ENCODE results near the gene TEX2. TPM values are rescaled to one million over a fixed set of nuclear protein-coding genes. Genes with fewer than 3 reads are reported as not detected.
"Not testable (repeated sequence)": the region's sequence is repeated elsewhere in the genome, so short reads cannot be mapped to it uniquely, and the experiment has no call there.

TEX2 gene
- total and polyA plus RNA-seq, 5 experiments from 2014 or later = 5.2 to 14.0 (median 7.3) TPM

GRCh38 chr17:64172510-64172909 lies 90.5 kb downstream of the TEX2 start:
- DNase-seq (no peak), ATAC-seq (no peak)
- Mint-ChIP-seq H3K4me3 (no peak overlapping the region), H3K4me1 (no peaks in the 10 kb centered on the region), H3K9me3 (no peaks in the 10 kb centered on the region), H3K27me3 (no peaks in the 10 kb centered on the region), H3K36me3 (peaks cover 8 to 68% (median 24%) of the 10 kb centered on the region in 3 donors), H3K27ac (no peak overlapping the region)
- POLR2A ChIA-PET = no interaction called here

GRCh38 chr17:64171041-64171440 lies 92.0 kb downstream of the TEX2 start:
- POLR2A ChIA-PET = no interaction called here
- Mint-ChIP-seq H3K4me3 (no peak overlapping the region), H3K27me3 (no peaks in the 10 kb centered on the region), H3K4me1 (no peaks in the 10 kb centered on the region), H3K27ac (peak overlapping the region in 1 of 10 donors; percentile 66), H3K9me3 (no peaks in the 10 kb centered on the region), H3K36me3 (peaks cover 8 to 70% (median 24%) of the 10 kb centered on the region in 3 donors)
- no peak for ATAC-seq
- no peak for DNase-seq

- peaks cover 8 to 69% (median 24%) of the 10 kb centered on the region in 3 donors for H3K36me3 Mint-ChIP-seq
- H3K27me3 Mint-ChIP-seq = no peaks in the 10 kb centered on the region
- POLR2A ChIA-PET = no interaction called here
- no peaks in the 10 kb centered on the region for H3K4me1 Mint-ChIP-seq
- DNase-seq (no peak), ATAC-seq (no peak)
- no peaks in the 10 kb centered on the region for H3K9me3 Mint-ChIP-seq
- peak overlapping the region in 1 of 10 donors; percentile 7 for H3K27ac Mint-ChIP-seq
- H3K4me3 Mint-ChIP-seq = no peak overlapping the region
These were observed 92.8 kb downstream of the TEX2 start for GRCh38 chr17:64170286-64170685.

GRCh38 chr17:64167666-64168065 lies 95.4 kb downstream of the TEX2 start:
- ATAC-seq, DNase-seq, H3K4me1 Mint-ChIP-seq, POLR2A ChIA-PET, H3K27me3 Mint-ChIP-seq, H3K4me3 Mint-ChIP-seq, H3K9me3 Mint-ChIP-seq: not testable (repeated sequence)
- H3K27ac Mint-ChIP-seq = peak overlapping the region in 1 of 10 donors; percentile 24
- peaks cover 7 to 62% (median 22%) of the 10 kb centered on the region in 3 donors for H3K36me3 Mint-ChIP-seq

- Mint-ChIP-seq H3K9me3 (no peaks in the 10 kb centered on the region), H3K36me3 (peaks cover 4 to 56% (median 20%) of the 10 kb centered on the region in 3 donors), H3K27ac (peak overlapping the region in 2 of 10 donors; percentile 14 to 43), H3K27me3 (no peaks in the 10 kb centered on the region), H3K4me3 (no peak overlapping the region), H3K4me1 (no peaks in the 10 kb centered on the region)
- DNase-seq (no peak), ATAC-seq (no peak)
- POLR2A ChIA-PET = no interaction called here
These were observed 96.2 kb downstream of the TEX2 start for GRCh38 chr17:64166876-64167275.

GRCh38 chr17:64165347-64165746 lies 97.7 kb downstream of the TEX2 start:
- no peak for ATAC-seq
- Mint-ChIP-seq H3K9me3 (no peaks in the 10 kb centered on the region), H3K36me3 (peaks cover 0 to 46% (median 8%) of the 10 kb centered on the region in 3 donors), H3K27ac (peak overlapping the region in 1 of 10 donors; percentile 12), H3K4me1 (no peaks in the 10 kb centered on the region), H3K4me3 (no peak overlapping the region), H3K27me3 (no peaks in the 10 kb centered on the region)
- DNase-seq = no peak
- POLR2A ChIA-PET = no interaction called here

- POLR2A ChIA-PET = no interaction called here
- no peaks in the 10 kb centered on the region for H3K4me1 Mint-ChIP-seq
- H3K36me3 Mint-ChIP-seq = peaks cover 0 to 40% (median 5%) of the 10 kb centered on the region in 3 donors
- H3K4me3 Mint-ChIP-seq = no peak overlapping the region
- DNase-seq (no peak), ATAC-seq (no peak)
- no peaks in the 10 kb centered on the region for H3K9me3 Mint-ChIP-seq
- H3K27ac Mint-ChIP-seq = peak overlapping the region in 1 of 10 donors; percentile 12
- H3K27me3 Mint-ChIP-seq = no peaks in the 10 kb centered on the region
These were observed 98.3 kb downstream of the TEX2 start for GRCh38 chr17:64164596-64165285.

- no peaks in the 10 kb centered on the region for H3K27me3 Mint-ChIP-seq
- POLR2A ChIA-PET = interaction anchor here (0.6 kb wide), 1 partner anchor 906 kb away, joined by 3 read pairs; no protein-coding TSS in a partner anchor
- no peak overlapping the region for H3K27ac Mint-ChIP-seq
These were observed 99.6 kb downstream of the TEX2 start for GRCh38 chr17:64163468-64163867.

GRCh38 chr17:64162554-64162953 lies 100.5 kb downstream of the TEX2 start:
- peak overlapping the region in 1 of 10 donors; percentile 16 for H3K27ac Mint-ChIP-seq

More at GRCh38 chr17:64163468-64163867, 99.6 kb downstream of the TEX2 start:
- Mint-ChIP-seq H3K36me3 (peaks cover 0 to 32% (median 5%) of the 10 kb centered on the region in 3 donors), H3K4me1 (no peaks in the 10 kb centered on the region), H3K9me3 (no peaks in the 10 kb centered on the region), H3K4me3 (no peak overlapping the region)
- no peak for ATAC-seq
- no peak for DNase-seq

GRCh38 chr17:64161380-64162176 lies 101.5 kb downstream of the TEX2 start:
- ATAC-seq (no peak), DNase-seq (no peak)
- POLR2A ChIA-PET = no interaction called here
- no peaks in the 10 kb centered on the region for H3K9me3 Mint-ChIP-seq
- H3K27ac Mint-ChIP-seq = peak overlapping the region in 1 of 10 donors; percentile 48
- no peak overlapping the region for H3K4me3 Mint-ChIP-seq
- H3K4me1 Mint-ChIP-seq = no peaks in the 10 kb centered on the region
- no peaks in the 10 kb centered on the region for H3K27me3 Mint-ChIP-seq
- H3K36me3 Mint-ChIP-seq = peaks cover 0 to 20% (median 2%) of the 10 kb centered on the region in 3 donors

More at GRCh38 chr17:64162554-64162953, 100.5 kb downstream of the TEX2 start:
- DNase-seq (no peak), ATAC-seq (no peak)
- H3K36me3 Mint-ChIP-seq = peaks cover 0 to 28% (median 2%) of the 10 kb centered on the region in 3 donors
- H3K9me3 Mint-ChIP-seq = no peaks in the 10 kb centered on the region
- no peak overlapping the region for H3K4me3 Mint-ChIP-seq
- POLR2A ChIA-PET = interaction anchor here (0.5 kb wide), 1 partner anchor 332 kb away, joined by 4 read pairs; no protein-coding TSS in a partner anchor
- no peaks in the 10 kb centered on the region for H3K4me1 Mint-ChIP-seq
- no peaks in the 10 kb centered on the region for H3K27me3 Mint-ChIP-seq

GRCh38 chr17:64160378-64160777 lies 102.7 kb downstream of the TEX2 start:
- Mint-ChIP-seq H3K9me3 (no peaks in the 10 kb centered on the region), H3K27ac (peak overlapping the region in 1 of 10 donors; percentile 35), H3K27me3 (no peaks in the 10 kb centered on the region), H3K36me3 (peaks cover 0 to 13% (median 2%) of the 10 kb centered on the region in 3 donors), H3K4me3 (no peak overlapping the region), H3K4me1 (no peaks in the 10 kb centered on the region)
- no peak for ATAC-seq
- POLR2A ChIA-PET = interaction anchor here (1.9 kb wide), 1 partner anchor 14 kb away, joined by 8 read pairs; no protein-coding TSS in a partner anchor
- no peak for DNase-seq

- Mint-ChIP-seq H3K36me3 (peaks cover 0 to 22% (median 5%) of the 10 kb centered on the region in 3 donors), H3K27me3 (no peaks in the 10 kb centered on the region), H3K9me3 (no peaks in the 10 kb centered on the region), H3K4me1 (peaks cover 0 to 2% (median 0%) of the 10 kb centered on the region in 4 donors), H3K4me3 (no peak overlapping the region), H3K27ac (no peak overlapping the region)
- ATAC-seq (no peak), DNase-seq (no peak)
- POLR2A ChIA-PET = interaction anchor here (1.9 kb wide), 1 partner anchor 12 kb away, joined by 8 read pairs; no protein-coding TSS in a partner anchor
These were observed 104.0 kb downstream of the TEX2 start for GRCh38 chr17:64158831-64159590.

Data from naive thymus-derived CD8-positive, alpha-beta T cell (primary cell).